Measurements from ENCODE around the gene MAST4. TPM values are rescaled to one million over a fixed set of nuclear protein-coding genes. Genes with fewer than 3 reads are reported as not detected.

Gene MAST4
- total and polyA plus RNA-seq, 2 of the 13 experiments (the other 11 are each of a cell fraction or from before 2014, with no cell fraction given): 3.4 to 3.7 TPM

DNA sequence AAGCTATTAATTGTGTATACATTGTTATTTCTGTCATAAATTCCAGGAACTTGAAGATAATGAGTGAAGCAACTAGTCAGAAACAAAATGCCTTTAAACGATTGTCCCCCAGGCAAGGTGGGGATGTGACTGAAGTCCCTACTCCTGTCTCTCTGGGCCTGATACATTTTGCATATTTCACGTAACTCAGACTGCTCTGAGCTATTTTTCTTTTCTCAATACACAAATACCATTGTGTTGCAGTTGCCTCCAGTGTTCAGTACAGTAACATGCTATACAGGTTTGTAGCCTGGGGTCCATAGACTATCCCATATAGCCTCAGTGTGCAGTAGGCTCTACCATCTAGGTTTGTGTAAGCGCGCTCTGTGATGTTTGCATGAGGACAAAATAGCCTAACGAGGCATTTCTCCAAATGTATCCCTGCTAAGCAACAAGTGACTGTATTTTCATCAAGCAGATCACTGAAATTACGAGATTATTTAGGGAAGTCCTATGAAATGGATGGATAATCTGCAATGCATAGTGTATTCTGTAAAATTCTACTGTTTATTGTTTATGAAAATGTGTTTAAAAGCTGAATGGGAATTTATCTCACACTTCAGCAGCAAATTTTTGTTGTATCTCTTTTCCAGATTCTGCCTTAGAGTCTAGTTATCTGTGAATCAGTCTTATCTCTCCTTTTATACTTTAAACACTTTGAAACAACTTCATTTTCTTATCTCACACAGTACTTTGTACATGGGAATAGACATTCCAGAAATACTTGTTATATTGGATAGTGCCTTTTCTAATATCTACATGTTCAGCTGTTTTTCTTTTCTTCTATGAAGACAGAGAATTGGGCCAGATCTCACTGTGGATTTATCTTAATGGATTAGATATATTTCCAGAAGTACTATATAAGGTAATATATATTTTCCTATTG, 449.9 kb downstream of the MAST4 start:
- H3K9me3 ChIP-seq (ENCODE audit: low read length): no peaks in the 10 kb centered on the region
- H3K4me2 ChIP-seq (ENCODE audit: low read depth, low read length): no peak overlapping the region
- H3K4me3 ChIP-seq (replicated peaks in 1 of 3; ENCODE audit: insufficient read depth in 1 of 3, low read depth in 2 of 3, low read length in 3 of 3): no peak overlapping the region
- DNase-seq (ENCODE audit: low spot score) (no peak), ATAC-seq (no peak), FAIRE-seq (no peak)
- H3K4me1 ChIP-seq (ENCODE audit: insufficient read depth, low read length): peaks cover 7% of the 10 kb centered on the region
- in situ Hi-C loops (cut with HindIII; ENCODE audit: extremely low pct_ligation_motif_present, low pct_unique_long_range_greater_than_20kb): no loop called here
- no peaks in the 10 kb centered on the region for H3K27me3 ChIP-seq (ENCODE audit: control insufficient read depth in 1 of 2, insufficient read depth in 2 of 2, low read length in 2 of 2)
- H2AFZ ChIP-seq (ENCODE audit: low read length): no peak overlapping the region
- POLR2A ChIA-PET: no interaction called here
- H3K27ac ChIP-seq (ENCODE audit: extremely low read length, insufficient read depth, low read length): no peak overlapping the region
- no TSS peak for BruUV-seq (replicated peaks)
- intact Hi-C loops (cut with micrococcal nuclease; ENCODE audit: unreplicated experiment): loop anchor here (5.0 kb wide), 1 partner anchor 51 kb away; no protein-coding TSS in a partner anchor
- 96% methylated on average over 6 of the region's 6 CpGs for WGBS (ENCODE audit: low lambda C conversion rate)
- no peak for TF ChIP-seq TBX2 (CRISPR knock-in tag; IDR thresholded peaks at IDR 0.05; ENCODE audit: borderline replicate concordance)
- TF ChIP-seq, protein P1, sequence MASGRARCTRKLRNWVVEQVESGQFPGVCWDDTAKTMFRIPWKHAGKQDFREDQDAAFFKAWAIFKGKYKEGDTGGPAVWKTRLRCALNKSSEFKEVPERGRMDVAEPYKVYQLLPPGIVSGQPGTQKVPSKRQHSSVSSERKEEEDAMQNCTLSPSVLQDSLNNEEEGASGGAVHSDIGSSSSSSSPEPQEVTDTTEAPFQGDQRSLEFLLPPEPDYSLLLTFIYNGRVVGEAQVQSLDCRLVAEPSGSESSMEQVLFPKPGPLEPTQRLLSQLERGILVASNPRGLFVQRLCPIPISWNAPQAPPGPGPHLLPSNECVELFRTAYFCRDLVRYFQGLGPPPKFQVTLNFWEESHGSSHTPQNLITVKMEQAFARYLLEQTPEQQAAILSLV (CRISPR knock-in tag; IDR thresholded peaks at IDR 0.05; ENCODE audit: borderline replicate concordance): no peak
- TF ChIP-seq RFXANK (CRISPR knock-in tag; IDR thresholded peaks at IDR 0.05): no peak
- no peaks in the 10 kb centered on the region for H3K79me2 ChIP-seq (ENCODE audit: insufficient read depth, low read length)
- H3K36me3 ChIP-seq (replicated peaks in 1 of 2; ENCODE audit: control insufficient read depth in 1 of 2, insufficient read depth in 2 of 2, low read length in 2 of 2): no peaks in the 10 kb centered on the region
- CTCF ChIA-PET (ENCODE audit: low intra/inter-chr PET ratio, low total read pairs): no interaction called here
- no peak overlapping the region for H3K9ac ChIP-seq (ENCODE audit: insufficient read depth, low read depth, low read length)
- no peaks in the 10 kb centered on the region for H4K20me1 ChIP-seq (ENCODE audit: insufficient read depth, low read length)

DNA sequence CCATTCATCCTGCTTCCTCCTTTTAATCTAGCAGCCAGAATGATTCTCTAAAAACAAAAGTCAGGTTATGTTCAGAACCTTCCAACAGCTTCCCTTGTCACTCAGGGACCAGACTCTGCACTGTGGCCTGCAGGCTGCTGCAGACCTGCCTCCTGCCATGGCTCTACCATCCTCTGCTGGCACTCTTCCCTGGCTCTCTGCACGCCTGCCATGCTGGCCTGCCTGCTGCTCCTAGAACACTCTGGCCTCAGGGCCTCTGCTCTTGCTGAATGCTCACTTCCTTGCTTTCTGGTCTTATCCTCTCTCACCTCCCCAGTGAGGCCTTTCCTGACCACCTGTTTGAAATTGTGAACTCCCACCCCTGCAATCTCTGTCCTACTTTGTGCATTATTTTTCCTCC, 451.0 kb downstream of the MAST4 start:
- Histone ChIP-seq H3K4me1 (ENCODE audit: insufficient read depth, low read length) (peaks cover 7% of the 10 kb centered on the region), H3K79me2 (ENCODE audit: insufficient read depth, low read length) (no peaks in the 10 kb centered on the region), H4K20me1 (ENCODE audit: insufficient read depth, low read length) (no peaks in the 10 kb centered on the region), H2AFZ (ENCODE audit: low read length) (no peak overlapping the region), H3K4me2 (ENCODE audit: low read depth, low read length) (no peak overlapping the region), H3K9ac (ENCODE audit: insufficient read depth, low read depth, low read length) (no peak overlapping the region), H3K9me3 (ENCODE audit: low read length) (no peaks in the 10 kb centered on the region), H3K27ac (ENCODE audit: extremely low read length, insufficient read depth, low read length) (no peak overlapping the region), H3K27me3 (ENCODE audit: control insufficient read depth in 1 of 2, insufficient read depth in 2 of 2, low read length in 2 of 2) (no peaks in the 10 kb centered on the region), H3K4me3 (replicated peaks in 1 of 3; ENCODE audit: insufficient read depth in 1 of 3, low read depth in 2 of 3, low read length in 3 of 3) (no peak overlapping the region), H3K36me3 (replicated peaks in 1 of 2; ENCODE audit: control insufficient read depth in 1 of 2, insufficient read depth in 2 of 2, low read length in 2 of 2) (no peaks in the 10 kb centered on the region)
- no peak; the same call in 1 of the 3 replicates for ATAC-seq
- ChIA-PET POLR2A (interaction anchor here (1.0 kb wide), 1 partner anchor 42 kb away, joined by 3 read pairs; no protein-coding TSS in a partner anchor), CTCF (ENCODE audit: low intra/inter-chr PET ratio, low total read pairs) (no interaction called here)
- FAIRE-seq: no peak
- BruUV-seq (replicated peaks): no TSS peak
- no peak for DNase-seq (ENCODE audit: low spot score)
- in situ Hi-C loops (cut with HindIII; ENCODE audit: extremely low pct_ligation_motif_present, low pct_unique_long_range_greater_than_20kb): no loop called here
- 89% methylated on average over 1 of the region's 1 CpG for WGBS (ENCODE audit: low lambda C conversion rate)
- intact Hi-C loops (cut with micrococcal nuclease; ENCODE audit: unreplicated experiment): loop anchor here (5.0 kb wide), 1 partner anchor 50 kb away; no protein-coding TSS in a partner anchor
- TF ChIP-seq ZNF354B (CRISPR knock-in tag; IDR thresholded peaks at IDR 0.05) (no peak), ZNF10 (CRISPR knock-in tag; IDR thresholded peaks at IDR 0.05; ENCODE audit: borderline replicate concordance, low read depth) (no peak), ZNF839 (CRISPR knock-in tag; IDR thresholded peaks at IDR 0.05; ENCODE audit: borderline replicate concordance) (no peak), SP1 (IDR thresholded peaks at IDR 0.05) (no peak), SP1 (CRISPR knock-in tag; IDR thresholded peaks at IDR 0.05) (no peak), HNRNPK (IDR thresholded peaks at IDR 0.05; ENCODE audit: low read depth, low read length, poor library complexity, severe bottlenecking) (no peak), ZNF646 (CRISPR knock-in tag; IDR thresholded peaks at IDR 0.05) (no peak)

Data from HepG2 (cell line).